NT2/D1 (cell line): ENCODE data around the gene ITPR2.

ENCODE experiments used
- DNase-seq: peaks from one replicate; pipeline ENCODE4 v3.0.0-alpha.2; 2011; ENCODE audit warnings: low read depth, low spot score
- H3K27me3 ChIP-seq: 2 replicates; pipeline ENCODE4 v1.6.0; 2011; ENCODE audit warnings: mild to moderate bottlenecking; ENCODE audit not compliant: insufficient read length, insufficient read depth
- H3K36me3 ChIP-seq: 2 replicates; pipeline ENCODE4 v1.6.1; 2011; ENCODE audit warnings: mild to moderate bottlenecking, low read length, mixed read lengths; ENCODE audit not compliant: insufficient read depth, insufficient read length
- H3K4me1 ChIP-seq: 2 replicates; pipeline ENCODE4 v1.5.1; 2011; ENCODE audit not compliant: insufficient read depth, insufficient read length
- H3K4me3 ChIP-seq: 2 replicates; pipeline ENCODE4 v1.5.1; 2011; ENCODE audit warnings: low read depth; ENCODE audit not compliant: insufficient read length
- H3K9ac ChIP-seq: 2 replicates; pipeline ENCODE4 v1.6.0; 2011; ENCODE audit warnings: low read depth; ENCODE audit not compliant: insufficient read length
- H3K9me3 ChIP-seq: 2 replicates; pipeline ENCODE4 v1.5.1; 2011; ENCODE audit warnings: mild to moderate bottlenecking, low read length; ENCODE audit not compliant: insufficient read depth
- SUZ12 ChIP-seq: IDR thresholded peaks from 2 replicates; pipeline ENCODE4 v1.6.1; 2011; ENCODE audit not compliant: insufficient read length, insufficient read depth; ENCODE audit errors: extremely low read depth
- YY1 ChIP-seq: IDR thresholded peaks from 2 replicates; pipeline ENCODE4 v1.6.1; 2011; ENCODE audit not compliant: insufficient read length, insufficient read depth
- ZNF274 ChIP-seq: IDR thresholded peaks from 2 replicates; pipeline ENCODE4 v1.6.1; 2011; ENCODE audit warnings: mild to moderate bottlenecking, low read depth, low read length

Gene ITPR2

DNA sequence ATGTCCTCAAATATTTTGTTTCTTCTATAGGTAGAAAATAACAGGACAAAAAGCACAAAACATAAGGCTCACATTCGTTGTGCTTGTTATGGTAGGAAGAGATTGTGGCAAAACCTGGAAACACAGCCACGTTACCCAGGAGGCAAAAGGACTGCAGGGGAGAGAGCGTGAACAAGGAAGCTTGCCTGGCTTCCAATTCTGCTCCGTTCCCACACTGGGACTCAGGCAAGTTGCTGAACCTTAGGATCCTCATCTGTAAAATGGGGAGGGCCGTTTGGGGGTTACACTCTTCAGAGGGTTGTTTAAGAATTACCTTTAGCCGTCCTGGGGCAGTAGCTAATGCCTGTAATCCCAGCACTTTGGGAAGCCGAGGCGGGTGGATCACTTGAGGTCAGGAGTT lies 432.4 kb downstream of the ITPR2 start:
- TF ChIP-seq YY1 = no peak
- TF ChIP-seq SUZ12 = no peak
- no peak for TF ChIP-seq ZNF274
- Histone ChIP-seq H3K9ac (no peak overlapping the region), H3K36me3 (no peaks in the 10 kb centered on the region), H3K4me3 (no peak overlapping the region), H3K4me1 (no peaks in the 10 kb centered on the region), H3K9me3 (no peaks in the 10 kb centered on the region), H3K27me3 (no peaks in the 10 kb centered on the region)
- no peak for DNase-seq

DNA sequence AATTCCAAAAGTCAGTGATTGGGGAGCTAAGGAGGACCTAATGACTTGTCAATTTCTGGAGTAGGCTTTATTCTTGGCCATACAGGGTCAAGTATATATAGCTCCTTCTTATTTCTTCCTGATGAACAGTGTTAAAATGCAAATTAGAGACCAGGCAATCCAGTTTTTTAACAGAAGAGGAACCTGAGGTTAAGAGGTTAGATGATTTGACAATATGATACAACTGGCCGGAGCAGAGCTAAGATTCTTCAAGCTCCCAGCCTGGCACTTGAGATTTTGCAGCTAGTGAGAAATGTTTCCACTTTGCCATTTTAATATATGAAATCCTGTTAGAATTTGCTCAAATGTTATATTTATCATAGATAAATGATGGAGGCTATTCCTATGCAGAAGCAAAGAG lies 433.6 kb downstream of the ITPR2 start:
- H3K27me3 ChIP-seq = no peaks in the 10 kb centered on the region
- H3K36me3 ChIP-seq = no peaks in the 10 kb centered on the region
- TF ChIP-seq SUZ12 (no peak), ZNF274 (no peak), YY1 (no peak)
- H3K9me3 ChIP-seq = no peaks in the 10 kb centered on the region
- H3K4me1 ChIP-seq = no peaks in the 10 kb centered on the region
- H3K9ac ChIP-seq = no peak overlapping the region
- no peak overlapping the region for H3K4me3 ChIP-seq
- no peak for DNase-seq

DNA sequence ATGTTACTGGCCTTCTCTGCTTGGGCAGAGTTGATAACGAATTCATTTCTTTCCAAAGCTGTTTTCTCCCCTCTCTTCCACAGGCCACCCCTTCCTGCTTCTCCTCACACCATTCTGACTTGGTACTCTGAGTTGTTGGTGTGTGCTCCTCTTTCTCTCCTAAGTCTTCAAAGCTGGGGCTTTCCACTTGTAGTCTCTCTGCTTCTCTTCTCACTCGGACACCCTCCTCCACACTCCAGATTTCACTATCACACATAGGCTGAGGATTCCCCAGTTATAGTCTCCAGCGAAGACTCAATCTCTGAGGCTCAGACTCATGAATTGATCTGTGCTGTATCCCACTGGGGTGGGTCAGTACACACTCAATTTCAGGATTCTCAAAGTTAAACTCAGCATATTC lies 436.6 kb downstream of the ITPR2 start:
- no peak overlapping the region for H3K4me3 ChIP-seq
- DNase-seq = no peak

DNA sequence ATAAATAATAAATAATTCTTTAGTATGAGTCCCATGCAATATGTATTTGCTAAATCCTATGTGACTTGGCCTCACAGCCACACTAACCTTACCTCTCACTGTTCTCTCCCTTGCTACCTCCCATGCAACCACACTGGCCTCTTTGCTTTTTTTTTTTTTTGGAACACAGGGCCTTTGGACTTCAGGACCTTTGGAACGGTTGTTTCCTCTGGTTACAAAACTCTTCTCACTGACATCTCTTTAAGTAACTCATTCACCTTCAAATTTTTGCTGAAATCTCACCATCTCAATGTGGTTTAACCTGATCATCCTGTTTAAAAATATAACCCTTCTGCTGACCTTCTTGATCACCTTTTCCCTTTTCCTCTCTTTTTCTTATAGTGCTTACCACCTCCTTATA lies 443.7 kb downstream of the ITPR2 start:
- Histone ChIP-seq H3K4me3 (no peak overlapping the region), H3K36me3 (no peaks in the 10 kb centered on the region), H3K4me1 (no peaks in the 10 kb centered on the region), H3K9ac (no peak overlapping the region), H3K27me3 (no peaks in the 10 kb centered on the region), H3K9me3 (no peaks in the 10 kb centered on the region)
- TF ChIP-seq ZNF274 = no peak
- no peak for TF ChIP-seq SUZ12
- TF ChIP-seq YY1 = no peak
- DNase-seq = no peak

More for the DNA sequence above, 436.6 kb downstream of the ITPR2 start:
- Histone ChIP-seq H3K36me3 (no peaks in the 10 kb centered on the region), H3K27me3 (no peaks in the 10 kb centered on the region), H3K4me1 (no peaks in the 10 kb centered on the region), H3K9me3 (no peaks in the 10 kb centered on the region), H3K9ac (no peak overlapping the region)
- TF ChIP-seq YY1 (no peak), ZNF274 (no peak), SUZ12 (no peak)

DNA sequence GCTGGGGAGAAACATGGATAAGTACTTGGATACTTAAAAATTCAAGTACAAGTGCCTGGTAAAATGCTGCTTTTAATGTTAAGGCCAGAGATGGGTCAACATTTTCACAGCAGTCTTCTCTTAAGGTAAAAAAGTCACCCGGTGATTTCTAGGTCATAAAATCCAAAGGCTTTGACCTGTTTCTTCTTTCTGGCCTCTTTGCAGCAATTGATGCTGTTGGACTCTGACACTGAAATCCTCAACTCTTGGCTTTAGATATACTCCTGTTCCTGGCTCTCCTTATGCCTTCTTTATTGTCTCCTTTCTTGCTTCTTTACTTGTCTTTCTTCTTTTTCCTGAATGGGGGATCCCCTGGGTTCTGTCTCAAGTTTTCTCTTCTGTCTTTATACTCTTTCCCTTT lies 448.5 kb downstream of the ITPR2 start:
- H3K4me1 ChIP-seq = no peaks in the 10 kb centered on the region
- H3K9ac ChIP-seq = no peak overlapping the region
- no peaks in the 10 kb centered on the region for H3K36me3 ChIP-seq
- H3K27me3 ChIP-seq = no peaks in the 10 kb centered on the region
- no peak for DNase-seq
- no peaks in the 10 kb centered on the region for H3K9me3 ChIP-seq
- H3K4me3 ChIP-seq = no peak overlapping the region
- TF ChIP-seq ZNF274 = no peak
- TF ChIP-seq YY1 = no peak
- no peak for TF ChIP-seq SUZ12

DNA sequence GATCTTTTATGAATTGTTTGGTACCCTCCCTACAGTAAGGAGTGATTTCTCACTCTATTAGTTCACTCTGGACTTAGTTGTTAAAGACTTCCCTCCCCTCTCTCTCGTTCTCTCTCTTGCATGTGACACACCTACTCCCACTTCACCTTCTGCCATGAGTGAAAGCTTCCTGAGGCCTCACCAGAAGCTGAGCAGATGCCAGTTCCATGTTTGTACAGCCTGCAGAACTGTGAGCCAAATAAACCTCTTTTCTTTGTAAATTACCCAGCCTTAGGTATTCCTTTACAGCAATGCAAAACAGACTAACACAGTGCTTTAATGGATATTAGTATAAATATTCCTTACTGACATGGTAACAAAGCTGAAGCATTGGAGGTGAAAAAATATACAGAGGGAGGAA lies 450.0 kb downstream of the ITPR2 start:
- TF ChIP-seq YY1 (no peak), ZNF274 (no peak), SUZ12 (no peak)
- Histone ChIP-seq H3K9ac (no peak overlapping the region), H3K9me3 (no peaks in the 10 kb centered on the region), H3K4me1 (no peaks in the 10 kb centered on the region), H3K4me3 (no peak overlapping the region), H3K27me3 (no peaks in the 10 kb centered on the region), H3K36me3 (no peaks in the 10 kb centered on the region)
- no peak for DNase-seq

DNA sequence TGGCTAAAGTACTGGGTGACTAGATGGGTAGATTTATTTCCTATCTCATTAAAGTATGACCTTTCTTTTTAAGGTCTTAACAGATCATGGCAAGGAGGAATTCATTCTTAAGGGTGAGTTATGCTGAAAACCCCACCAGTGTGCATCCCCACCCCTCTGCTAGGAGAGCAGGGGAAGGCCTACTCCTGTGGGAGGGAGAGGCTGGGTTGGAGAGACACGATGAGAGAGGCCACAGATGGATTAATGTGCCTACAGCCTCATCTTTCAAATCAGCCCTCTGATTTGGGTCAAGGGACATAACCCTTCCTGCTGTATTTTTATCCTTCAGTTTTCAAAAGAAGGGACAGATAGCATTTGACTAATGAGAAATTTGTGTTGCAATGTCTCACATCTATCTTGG lies 452.1 kb downstream of the ITPR2 start:
- Histone ChIP-seq H3K27me3 (no peaks in the 10 kb centered on the region), H3K4me1 (no peaks in the 10 kb centered on the region), H3K9ac (no peak overlapping the region), H3K9me3 (no peaks in the 10 kb centered on the region), H3K36me3 (no peaks in the 10 kb centered on the region), H3K4me3 (no peak overlapping the region)
- no peak for TF ChIP-seq SUZ12
- TF ChIP-seq YY1 = no peak
- TF ChIP-seq ZNF274 = no peak
- DNase-seq = no peak

DNA sequence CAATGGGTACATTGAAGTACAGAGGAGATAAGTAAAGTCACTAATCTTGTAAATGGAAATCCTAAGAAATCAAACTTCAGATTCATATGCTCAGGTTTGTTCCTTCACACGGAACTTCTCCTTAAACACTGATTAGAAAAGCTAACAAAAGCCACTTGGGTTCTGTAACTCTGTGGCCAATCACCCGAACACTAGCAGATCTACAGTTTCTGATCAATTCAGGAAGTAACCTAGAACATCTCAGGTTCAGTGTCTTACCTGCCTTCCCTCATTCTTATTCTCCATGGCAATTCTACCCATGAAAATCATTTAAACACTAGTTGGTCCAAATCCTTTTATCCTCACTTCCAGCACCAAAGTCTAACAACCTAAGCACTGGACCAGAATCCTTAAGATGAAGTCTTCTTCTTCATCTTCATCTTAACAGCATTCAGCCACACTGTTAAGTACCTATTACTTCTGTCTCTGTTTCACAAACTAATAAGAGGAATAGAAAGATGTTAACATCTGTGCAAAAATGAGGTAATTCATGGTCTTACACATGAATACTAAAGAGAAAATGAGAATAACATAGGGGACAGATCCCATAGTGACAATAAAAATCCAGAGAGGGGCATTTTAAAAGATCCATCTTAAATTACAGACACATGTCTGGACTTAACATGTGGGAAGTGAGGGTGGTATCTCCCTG lies 453.1 kb downstream of the ITPR2 start:
- Histone ChIP-seq H3K4me3 (no peak overlapping the region), H3K4me1 (no peaks in the 10 kb centered on the region), H3K9me3 (no peaks in the 10 kb centered on the region), H3K9ac (no peak overlapping the region), H3K27me3 (no peaks in the 10 kb centered on the region), H3K36me3 (no peaks in the 10 kb centered on the region)
- DNase-seq = no peak
- TF ChIP-seq ZNF274 (no peak), SUZ12 (no peak), YY1 (no peak)
